WTC11 (cell line): ENCODE data around the gene ZNHIT2.

Source experiments
- GABPB1 ChIP-seq: sonication (generic); formaldehyde crosslinking; IDR thresholded peaks from 2 replicates; pipeline ENCODE4 v1.8.1; 2023; ENCODE audit warnings: mild to moderate bottlenecking, missing genetic modification reagents
- NFYB ChIP-seq: sonication (generic); formaldehyde crosslinking; conservative IDR thresholded peaks from 2 replicates; pipeline ENCODE4 v1.8.0; 2022; ENCODE audit warnings: low read depth, missing genetic modification reagents
- NR1H2 ChIP-seq: sonication (generic); formaldehyde crosslinking; IDR thresholded peaks from 2 replicates; pipeline ENCODE4 v1.9.0; 2021; ENCODE audit warnings: mild to moderate bottlenecking, moderate library complexity, missing genetic modification reagents
- TP53 ChIP-seq: sonication (generic); formaldehyde crosslinking; IDR thresholded peaks from 2 replicates; pipeline ENCODE4 v1.8.1; 2023; ENCODE audit warnings: mild to moderate bottlenecking, missing genetic modification reagents
- ZBTB21 ChIP-seq: sonication (generic); formaldehyde crosslinking; IDR thresholded peaks from 2 replicates; pipeline ENCODE4 v1.8.1; 2023; ENCODE audit warnings: mild to moderate bottlenecking, missing genetic modification reagents, borderline replicate concordance
- TF ChIP-seq, protein P1 (sequence below): fragments of 200-600 bp; IDR thresholded peaks from 2 replicates; pipeline ENCODE4 v1.8.0; 2022; ENCODE audit warnings: antibody characterized with exemption

- TF ChIP-seq, protein P1, sequence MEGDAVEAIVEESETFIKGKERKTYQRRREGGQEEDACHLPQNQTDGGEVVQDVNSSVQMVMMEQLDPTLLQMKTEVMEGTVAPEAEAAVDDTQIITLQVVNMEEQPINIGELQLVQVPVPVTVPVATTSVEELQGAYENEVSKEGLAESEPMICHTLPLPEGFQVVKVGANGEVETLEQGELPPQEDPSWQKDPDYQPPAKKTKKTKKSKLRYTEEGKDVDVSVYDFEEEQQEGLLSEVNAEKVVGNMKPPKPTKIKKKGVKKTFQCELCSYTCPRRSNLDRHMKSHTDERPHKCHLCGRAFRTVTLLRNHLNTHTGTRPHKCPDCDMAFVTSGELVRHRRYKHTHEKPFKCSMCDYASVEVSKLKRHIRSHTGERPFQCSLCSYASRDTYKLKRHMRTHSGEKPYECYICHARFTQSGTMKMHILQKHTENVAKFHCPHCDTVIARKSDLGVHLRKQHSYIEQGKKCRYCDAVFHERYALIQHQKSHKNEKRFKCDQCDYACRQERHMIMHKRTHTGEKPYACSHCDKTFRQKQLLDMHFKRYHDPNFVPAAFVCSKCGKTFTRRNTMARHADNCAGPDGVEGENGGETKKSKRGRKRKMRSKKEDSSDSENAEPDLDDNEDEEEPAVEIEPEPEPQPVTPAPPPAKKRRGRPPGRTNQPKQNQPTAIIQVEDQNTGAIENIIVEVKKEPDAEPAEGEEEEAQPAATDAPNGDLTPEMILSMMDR = no peak
- TF ChIP-seq TP53 (CRISPR knock-in tag) (no peak), NFYB (peak; percentile 83), GABPB1 (CRISPR knock-in tag) (no peak), ZBTB21 (CRISPR knock-in tag) (no peak), NR1H2 (CRISPR knock-in tag) (no peak)
Observed at GRCh38 chr11:65111744-65112545, 5.6 kb downstream of the ZNHIT2 start, which contains the start of gene TM7SF2.
